Subcutaneous adipose tissue (tissue), 4 donors: Measurements from ENCODE around the gene ATXN1. TPM values are rescaled to one million over a fixed set of nuclear protein-coding genes. Genes with fewer than 3 reads are reported as not detected.

Source experiments
- total RNA-seq, 4 donors: library from RNA; depleted of rRNA; stranded (reverse); fragments of >200 nt; gene quantifications; one replicate each; pipeline ENCODE4 v1.1.0, GENCODE V29; 2016
- TF ChIP-seq, protein P1 (sequence below): fragments of 450-650 bp; IDR thresholded peaks from one replicate; pipeline ENCODE4 v1.5.1; 2016; ENCODE audit warnings: low read depth, mild to moderate bottlenecking, control low read depth, antibody characterized with exemption, moderate library complexity

The ATXN1 gene
- total RNA-seq, 4 donors from 2014 or later: 27.1 to 35.6 (median 35.1) TPM

GRCh38 chr6:16404456-16404855 is 356.8 kb downstream of the ATXN1 start:
- TF ChIP-seq, protein P1, sequence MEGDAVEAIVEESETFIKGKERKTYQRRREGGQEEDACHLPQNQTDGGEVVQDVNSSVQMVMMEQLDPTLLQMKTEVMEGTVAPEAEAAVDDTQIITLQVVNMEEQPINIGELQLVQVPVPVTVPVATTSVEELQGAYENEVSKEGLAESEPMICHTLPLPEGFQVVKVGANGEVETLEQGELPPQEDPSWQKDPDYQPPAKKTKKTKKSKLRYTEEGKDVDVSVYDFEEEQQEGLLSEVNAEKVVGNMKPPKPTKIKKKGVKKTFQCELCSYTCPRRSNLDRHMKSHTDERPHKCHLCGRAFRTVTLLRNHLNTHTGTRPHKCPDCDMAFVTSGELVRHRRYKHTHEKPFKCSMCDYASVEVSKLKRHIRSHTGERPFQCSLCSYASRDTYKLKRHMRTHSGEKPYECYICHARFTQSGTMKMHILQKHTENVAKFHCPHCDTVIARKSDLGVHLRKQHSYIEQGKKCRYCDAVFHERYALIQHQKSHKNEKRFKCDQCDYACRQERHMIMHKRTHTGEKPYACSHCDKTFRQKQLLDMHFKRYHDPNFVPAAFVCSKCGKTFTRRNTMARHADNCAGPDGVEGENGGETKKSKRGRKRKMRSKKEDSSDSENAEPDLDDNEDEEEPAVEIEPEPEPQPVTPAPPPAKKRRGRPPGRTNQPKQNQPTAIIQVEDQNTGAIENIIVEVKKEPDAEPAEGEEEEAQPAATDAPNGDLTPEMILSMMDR: no peak

DNA sequence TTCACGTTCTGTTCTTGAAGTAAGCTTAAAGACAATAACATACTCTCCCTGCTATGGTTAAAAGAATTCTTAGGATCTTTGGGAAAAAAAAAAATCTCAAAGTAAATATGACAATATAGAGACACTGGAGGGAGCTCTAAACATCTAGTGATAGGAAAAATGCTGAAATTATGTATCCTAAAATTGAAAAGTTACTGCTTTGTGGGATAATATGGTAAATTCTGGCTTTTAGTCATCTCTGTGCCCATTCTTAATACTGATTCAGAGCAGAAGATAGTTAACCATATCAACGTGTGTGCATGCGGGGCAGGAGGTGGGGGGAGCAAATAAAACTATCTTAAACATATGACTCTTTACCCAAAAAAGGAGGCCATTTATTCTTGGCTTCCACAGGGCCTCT is 357.4 kb downstream of the ATXN1 start:
- TF ChIP-seq, protein P1: no peak

- TF ChIP-seq, protein P1: no peak
These were observed 358.7 kb downstream of the ATXN1 start for GRCh38 chr6:16402581-16402900.

DNA sequence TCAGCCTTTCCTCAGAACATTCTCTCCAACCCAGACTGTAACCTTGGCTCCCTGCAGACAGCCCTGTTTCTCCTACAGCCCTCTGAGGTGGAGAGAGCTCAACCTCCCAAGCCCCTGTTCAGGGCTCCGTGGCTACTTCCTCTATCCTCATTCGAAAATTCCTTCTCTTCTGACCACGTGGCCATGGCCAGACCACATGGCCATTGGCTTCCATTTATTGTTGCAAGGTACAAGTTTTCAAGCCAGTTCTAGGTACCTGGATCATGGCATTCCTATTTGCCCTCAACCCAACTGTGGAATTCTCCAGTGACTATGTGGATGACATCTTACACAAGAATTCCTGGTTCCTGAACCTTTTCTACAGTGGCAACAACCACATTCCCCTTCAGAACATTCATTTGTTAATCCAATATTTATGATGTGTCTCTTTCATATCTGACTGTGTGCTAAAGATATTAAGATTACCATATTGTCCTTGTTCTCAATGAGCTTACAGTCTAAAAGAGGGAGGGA is 361.0 kb downstream of the ATXN1 start:
- TF ChIP-seq, protein P1: no peak

DNA sequence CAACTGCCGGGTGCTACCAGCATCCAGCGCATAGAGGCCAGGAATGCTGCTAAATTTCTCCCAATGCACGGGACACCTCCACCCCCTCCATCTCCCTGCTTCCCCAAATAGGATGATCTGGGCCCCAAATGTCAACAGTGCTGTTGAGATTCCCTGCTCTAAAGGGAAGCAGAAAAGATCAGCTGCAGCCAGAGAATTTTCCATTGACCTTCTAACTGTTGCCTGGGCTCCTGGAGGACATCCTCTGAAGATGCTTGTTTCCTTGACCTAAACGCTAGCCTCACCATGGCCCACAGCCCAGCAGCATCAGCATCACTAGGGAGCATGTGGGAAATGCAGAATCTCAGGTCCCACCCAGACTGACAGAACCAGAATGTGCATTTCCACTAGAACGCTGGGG is 361.6 kb downstream of the ATXN1 start:
- TF ChIP-seq, protein P1: no peak

GRCh38 chr6:16399158-16399557 is 362.1 kb downstream of the ATXN1 start:
- TF ChIP-seq, protein P1: no peak

- TF ChIP-seq, protein P1: no peak
These were observed 362.7 kb downstream of the ATXN1 start for GRCh38 chr6:16398587-16398986.
